HG03175 (cell line): ENCODE data around the gene PTTG1IP2.

ENCODE experiments used
- ATAC-seq: cut with Tn5 transposase; IDR thresholded peaks from one replicate; pipeline ENCODE4 v1.9.1; 2021; ENCODE audit warnings: mild to moderate bottlenecking, moderate library complexity; ENCODE audit not compliant: unreplicated experiment

The PTTG1IP2 gene

GRCh38 chr7:90474284-90475210 is 5.1 kb downstream of the PTTG1IP2 start:
- ATAC-seq: no peak

GRCh38 chr7:90483251-90483650 is 13.8 kb downstream of the PTTG1IP2 start:
- no peak for ATAC-seq

GRCh38 chr7:90484706-90485105 is 15.3 kb downstream of the PTTG1IP2 start:
- no peak for ATAC-seq

- ATAC-seq: no peak
These were observed 16.4 kb downstream of the PTTG1IP2 start for GRCh38 chr7:90485734-90486316.

GRCh38 chr7:90487808-90488207 is 18.4 kb downstream of the PTTG1IP2 start:
- no peak for ATAC-seq

- no peak for ATAC-seq
These were observed 18.8 kb downstream of the PTTG1IP2 start for GRCh38 chr7:90488220-90488619.

- ATAC-seq: no peak
These were observed 22.8 kb downstream of the PTTG1IP2 start for GRCh38 chr7:90492250-90492649.

- ATAC-seq: no peak
These were observed 25.8 kb downstream of the PTTG1IP2 start for GRCh38 chr7:90495241-90495640.

- no peak for ATAC-seq
These were observed 33.1 kb downstream of the PTTG1IP2 start for GRCh38 chr7:90502539-90502938.

GRCh38 chr7:90503367-90503766 is 33.9 kb downstream of the PTTG1IP2 start:
- peak; percentile 65 for ATAC-seq

- ATAC-seq: no peak
These were observed 38.3 kb downstream of the PTTG1IP2 start for GRCh38 chr7:90507692-90508091.

GRCh38 chr7:90511776-90512175 is 42.3 kb downstream of the PTTG1IP2 start:
- ATAC-seq: no peak

- ATAC-seq: no peak
These were observed 43.4 kb downstream of the PTTG1IP2 start for GRCh38 chr7:90512821-90513254.

- ATAC-seq: no peak
These were observed 46.8 kb downstream of the PTTG1IP2 start for GRCh38 chr7:90516257-90516656.

- ATAC-seq: no peak
These were observed 49.2 kb downstream of the PTTG1IP2 start for GRCh38 chr7:90518630-90519029.

GRCh38 chr7:90520484-90520883 is 51.0 kb downstream of the PTTG1IP2 start:
- no peak for ATAC-seq

- no peak for ATAC-seq
These were observed 60.8 kb downstream of the PTTG1IP2 start for GRCh38 chr7:90530263-90530662.

- ATAC-seq: no peak
These were observed 62.9 kb downstream of the PTTG1IP2 start for GRCh38 chr7:90532231-90532929.

- ATAC-seq: peak; percentile 77
These were observed 67.0 kb downstream of the PTTG1IP2 start for GRCh38 chr7:90536449-90536848.

GRCh38 chr7:90538405-90538804 is 69.0 kb downstream of the PTTG1IP2 start:
- no peak for ATAC-seq

- no peak for ATAC-seq
These were observed 71.0 kb downstream of the PTTG1IP2 start for GRCh38 chr7:90540406-90540805.

- ATAC-seq: no peak
These were observed 81.6 kb downstream of the PTTG1IP2 start for GRCh38 chr7:90551036-90551435.
